Eye (tissue), 1 donor: ENCODE measurements around the gene NUTF2.
A peak's percentile ranks its signal among the peaks of the same experiment; 100 is the strongest.
"Not testable (repeated sequence)": the region's sequence is repeated elsewhere in the genome, so short reads cannot be mapped to it uniquely, and the experiment has no call there.

Experiments used
- DNase-seq: peaks from one replicate; pipeline ENCODE4 v3.0.0-alpha.2; 2015

Gene NUTF2

GRCh38 chr16:67888331-67888730, 41.6 kb downstream of the NUTF2 start:
- peak; percentile 38 for DNase-seq

GRCh38 chr16:67892375-67892774, 45.6 kb downstream of the NUTF2 start:
- DNase-seq = no peak

- DNase-seq = peak; percentile 98
Measured at GRCh38 chr16:67892899-67893742, 46.4 kb downstream of the NUTF2 start, which contains the start of gene PSKH1. PSKH1 (plus strand) TSS chr16:67893254; CDS start chr16:67908750, 15,496 bp downstream.

GRCh38 chr16:67893743-67894399, 47.1 kb downstream of the NUTF2 start:
- no peak for DNase-seq

GRCh38 chr16:67897231-67897630, 50.5 kb downstream of the NUTF2 start:
- peak; percentile 55 for DNase-seq

GRCh38 chr16:67901734-67902133, 55.0 kb downstream of the NUTF2 start:
- no peak for DNase-seq

GRCh38 chr16:67902831-67903230, 56.1 kb downstream of the NUTF2 start:
- no peak for DNase-seq

GRCh38 chr16:67907397-67908180, 60.9 kb downstream of the NUTF2 start:
- no peak for DNase-seq

GRCh38 chr16:67909056-67909742, 62.5 kb downstream of the NUTF2 start:
- DNase-seq = no peak

- peak; percentile 35 for DNase-seq
Measured at GRCh38 chr16:67910158-67910557, 63.4 kb downstream of the NUTF2 start.

- DNase-seq = no peak
Measured at GRCh38 chr16:67914758-67915495, 68.2 kb downstream of the NUTF2 start.

- DNase-seq = not testable (repeated sequence)
Measured at GRCh38 chr16:67915496-67915769, 68.7 kb downstream of the NUTF2 start.

- DNase-seq = no peak
Measured at GRCh38 chr16:67915831-67916723, 69.3 kb downstream of the NUTF2 start.

GRCh38 chr16:67917140-67917851, 70.6 kb downstream of the NUTF2 start:
- no peak for DNase-seq

GRCh38 chr16:67917852-67918236, 71.1 kb downstream of the NUTF2 start:
- no peak for DNase-seq

GRCh38 chr16:67919622-67920221, 73.0 kb downstream of the NUTF2 start:
- no peak for DNase-seq
